Measurements from ENCODE around the gene TMEM132E. TPM values are rescaled to one million over a fixed set of nuclear protein-coding genes. Genes with fewer than 3 reads are reported as not detected.

The TMEM132E gene
- total RNA-seq, 2 donors from 2014 or later, result 0.15 TPM; not detected in 1

DNA sequence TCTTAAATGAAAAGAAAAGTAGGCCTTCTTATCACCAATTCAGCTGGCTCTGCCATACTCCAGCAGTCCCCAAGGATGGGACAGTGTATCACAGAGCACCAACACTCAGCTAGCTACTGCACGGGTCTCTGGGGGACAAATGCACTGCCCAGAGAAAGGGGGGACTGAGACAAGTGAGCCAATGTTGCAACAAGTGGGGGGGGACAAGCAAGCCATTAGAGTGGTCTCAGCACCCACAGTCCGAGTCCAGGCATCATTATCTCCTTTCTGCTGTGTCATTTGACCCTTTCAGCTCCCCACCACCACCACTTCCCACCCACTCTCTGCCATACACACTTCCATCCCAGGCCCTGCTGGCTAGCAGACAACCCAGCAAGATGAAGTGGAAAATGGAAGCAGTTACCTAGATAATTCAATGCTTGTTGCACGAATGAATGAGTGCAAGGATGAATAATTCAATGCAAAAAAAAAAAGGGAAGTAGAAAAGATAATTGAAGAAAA is 7.0 kb downstream of the TMEM132E start:
- H3K4me3 ChIP-seq (ENCODE audit: low read length), result no peak overlapping the region
- Mint-ChIP-seq H3K4me3 (no peak overlapping the region), H3K4me1 (peaks cover 2% of the 10 kb centered on the region), H3K27me3 (ENCODE audit: insufficient read depth) (peaks cover 100% of the 10 kb centered on the region), H3K27ac (no peak overlapping the region), H3K9me3 (no peaks in the 10 kb centered on the region), H3K36me3 (ENCODE audit: low read depth) (no peaks in the 10 kb centered on the region)
- no peaks in the 10 kb centered on the region for H3K9me3 ChIP-seq (ENCODE audit: control insufficient read depth, low read length)
- H3K9ac ChIP-seq (ENCODE audit: extremely low read depth, low read length, poor library complexity, severe bottlenecking), result no peak overlapping the region
- TF ChIP-seq, protein P1, sequence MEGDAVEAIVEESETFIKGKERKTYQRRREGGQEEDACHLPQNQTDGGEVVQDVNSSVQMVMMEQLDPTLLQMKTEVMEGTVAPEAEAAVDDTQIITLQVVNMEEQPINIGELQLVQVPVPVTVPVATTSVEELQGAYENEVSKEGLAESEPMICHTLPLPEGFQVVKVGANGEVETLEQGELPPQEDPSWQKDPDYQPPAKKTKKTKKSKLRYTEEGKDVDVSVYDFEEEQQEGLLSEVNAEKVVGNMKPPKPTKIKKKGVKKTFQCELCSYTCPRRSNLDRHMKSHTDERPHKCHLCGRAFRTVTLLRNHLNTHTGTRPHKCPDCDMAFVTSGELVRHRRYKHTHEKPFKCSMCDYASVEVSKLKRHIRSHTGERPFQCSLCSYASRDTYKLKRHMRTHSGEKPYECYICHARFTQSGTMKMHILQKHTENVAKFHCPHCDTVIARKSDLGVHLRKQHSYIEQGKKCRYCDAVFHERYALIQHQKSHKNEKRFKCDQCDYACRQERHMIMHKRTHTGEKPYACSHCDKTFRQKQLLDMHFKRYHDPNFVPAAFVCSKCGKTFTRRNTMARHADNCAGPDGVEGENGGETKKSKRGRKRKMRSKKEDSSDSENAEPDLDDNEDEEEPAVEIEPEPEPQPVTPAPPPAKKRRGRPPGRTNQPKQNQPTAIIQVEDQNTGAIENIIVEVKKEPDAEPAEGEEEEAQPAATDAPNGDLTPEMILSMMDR (conservative IDR thresholded peaks at IDR 0.05), result no peak
- WGBS, 2 experiments (ENCODE audit: insufficient coverage in 1 of 2, insufficient read length in 1 of 2), result 89 to 100% methylated on average over 1 to 3 of the region's 3 CpGs
- DNase-seq, result no peak
- H3K36me3 ChIP-seq (ENCODE audit: control insufficient read depth, insufficient read depth, low read length), result no peaks in the 10 kb centered on the region
- no peaks in the 10 kb centered on the region for H3K4me1 ChIP-seq (ENCODE audit: control insufficient read depth, insufficient read depth, low read length)
- H3K27me3 ChIP-seq (ENCODE audit: control insufficient read depth, insufficient read depth, low read length, poor library complexity, severe bottlenecking), result peaks cover 94% of the 10 kb centered on the region
- no peak overlapping the region for H3K27ac ChIP-seq (ENCODE audit: low read depth, low read length)

DNA sequence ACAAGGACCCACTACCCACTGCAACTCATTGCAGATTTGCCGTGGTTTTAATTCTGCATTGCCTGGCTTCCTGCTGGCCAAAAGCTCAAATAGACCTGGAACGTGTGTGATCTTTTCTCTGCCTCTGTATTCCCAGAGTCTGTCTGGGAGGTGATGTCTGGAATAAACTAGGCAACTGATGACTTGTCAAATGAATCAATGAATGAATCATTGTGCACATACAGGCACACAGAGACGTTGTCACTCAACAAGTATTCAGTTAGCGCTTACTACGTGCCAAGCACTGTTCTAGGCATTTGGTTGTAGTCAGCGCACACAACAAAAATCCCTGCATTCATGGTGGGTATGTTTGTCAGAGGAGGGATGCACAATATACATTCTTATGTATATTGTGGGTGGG is 8.9 kb downstream of the TMEM132E start:
- Histone ChIP-seq H3K27me3 (ENCODE audit: control insufficient read depth, insufficient read depth, low read length, poor library complexity, severe bottlenecking) (peaks cover 83% of the 10 kb centered on the region), H3K4me3 (ENCODE audit: low read length) (no peak overlapping the region), H3K4me1 (ENCODE audit: control insufficient read depth, insufficient read depth, low read length) (no peaks in the 10 kb centered on the region), H3K36me3 (ENCODE audit: control insufficient read depth, insufficient read depth, low read length) (no peaks in the 10 kb centered on the region), H3K9me3 (ENCODE audit: control insufficient read depth, low read length) (no peaks in the 10 kb centered on the region), H3K27ac (ENCODE audit: low read depth, low read length) (no peak overlapping the region), H3K9ac (ENCODE audit: extremely low read depth, low read length, poor library complexity, severe bottlenecking) (no peak overlapping the region)
- Mint-ChIP-seq H3K9me3 (no peaks in the 10 kb centered on the region), H3K27me3 (ENCODE audit: insufficient read depth) (peaks cover 93% of the 10 kb centered on the region), H3K27ac (no peak overlapping the region), H3K4me1 (no peaks in the 10 kb centered on the region), H3K4me3 (no peak overlapping the region), H3K36me3 (ENCODE audit: low read depth) (no peaks in the 10 kb centered on the region)
- 92 to 95% methylated on average over 3 to 6 of the region's 6 CpGs for WGBS, 2 experiments (ENCODE audit: insufficient coverage in 1 of 2, insufficient read length in 1 of 2)
- TF ChIP-seq, protein P1 (conservative IDR thresholded peaks at IDR 0.05), result no peak
- no peak for DNase-seq

DNA sequence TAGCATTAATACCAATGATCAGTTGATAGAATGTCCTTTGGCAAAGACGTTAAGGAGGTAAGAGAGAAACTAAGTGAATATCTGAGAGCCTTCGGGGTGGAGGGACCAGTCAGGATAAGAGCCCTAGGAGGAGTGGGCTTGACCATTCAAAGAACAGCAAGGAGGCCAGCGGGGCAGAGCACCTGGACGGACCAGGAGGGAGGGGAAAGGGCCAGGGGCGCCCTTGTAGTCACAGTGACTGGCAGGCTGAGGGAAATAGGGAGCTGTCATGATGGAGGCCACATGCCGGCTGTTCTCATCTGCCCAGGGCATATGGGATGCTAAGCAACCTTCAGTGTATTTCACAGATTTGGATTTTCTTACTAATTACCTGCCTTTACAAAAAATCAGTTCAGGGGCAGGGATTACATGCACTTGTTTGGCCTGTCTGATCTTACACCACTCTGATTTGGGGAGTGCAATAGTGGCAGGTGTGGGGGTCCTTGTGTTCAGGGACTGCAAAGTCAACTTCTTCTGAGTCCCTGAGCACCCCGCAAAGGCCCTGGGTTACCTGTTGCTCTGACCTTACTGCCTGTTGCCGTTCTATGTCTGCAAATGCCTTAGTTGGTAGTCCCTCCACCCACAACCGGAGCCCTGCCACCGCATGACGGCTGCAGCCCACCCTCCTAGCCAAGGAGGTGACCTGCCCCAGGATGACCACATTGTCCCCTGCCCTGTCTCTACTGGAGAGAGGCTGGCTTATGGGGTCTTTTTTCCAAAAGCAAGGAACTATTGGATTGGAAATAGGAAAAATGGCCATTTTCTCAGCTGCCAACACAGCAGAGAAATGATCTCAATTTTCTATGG is 10.0 kb downstream of the TMEM132E start:
- Histone ChIP-seq H3K27ac (ENCODE audit: low read depth, low read length) (no peak overlapping the region), H3K36me3 (ENCODE audit: control insufficient read depth, insufficient read depth, low read length) (no peaks in the 10 kb centered on the region), H3K9me3 (ENCODE audit: control insufficient read depth, low read length) (no peaks in the 10 kb centered on the region), H3K4me3 (ENCODE audit: low read length) (no peak overlapping the region), H3K4me1 (ENCODE audit: control insufficient read depth, insufficient read depth, low read length) (no peaks in the 10 kb centered on the region), H3K27me3 (ENCODE audit: control insufficient read depth, insufficient read depth, low read length, poor library complexity, severe bottlenecking) (peaks cover 83% of the 10 kb centered on the region), H3K9ac (ENCODE audit: extremely low read depth, low read length, poor library complexity, severe bottlenecking) (no peak overlapping the region)
- Mint-ChIP-seq H3K4me3 (no peak overlapping the region), H3K9me3 (no peaks in the 10 kb centered on the region), H3K36me3 (ENCODE audit: low read depth) (no peaks in the 10 kb centered on the region), H3K27me3 (ENCODE audit: insufficient read depth) (peaks cover 93% of the 10 kb centered on the region), H3K27ac (no peak overlapping the region), H3K4me1 (no peaks in the 10 kb centered on the region)
- WGBS, 2 experiments (ENCODE audit: insufficient coverage in 1 of 2, insufficient read length in 1 of 2), result 88 to 92% methylated on average over 5 to 11 of the region's 11 CpGs
- TF ChIP-seq, protein P1 (conservative IDR thresholded peaks at IDR 0.05), result no peak
- DNase-seq, result no peak
